Measurements from ENCODE around the gene AKR7A2. TPM values are rescaled to one million over a fixed set of nuclear protein-coding genes. Genes with fewer than 3 reads are reported as not detected.
A peak's percentile ranks its signal among the peaks of the same experiment; 100 is the strongest.

The AKR7A2 gene
- total and polyA plus RNA-seq, 9 of the 15 experiments (the other 6 are each of a cell fraction or from before 2014, with no cell fraction given) = 2.0 to 78.4 (median 49.4) TPM

DNA sequence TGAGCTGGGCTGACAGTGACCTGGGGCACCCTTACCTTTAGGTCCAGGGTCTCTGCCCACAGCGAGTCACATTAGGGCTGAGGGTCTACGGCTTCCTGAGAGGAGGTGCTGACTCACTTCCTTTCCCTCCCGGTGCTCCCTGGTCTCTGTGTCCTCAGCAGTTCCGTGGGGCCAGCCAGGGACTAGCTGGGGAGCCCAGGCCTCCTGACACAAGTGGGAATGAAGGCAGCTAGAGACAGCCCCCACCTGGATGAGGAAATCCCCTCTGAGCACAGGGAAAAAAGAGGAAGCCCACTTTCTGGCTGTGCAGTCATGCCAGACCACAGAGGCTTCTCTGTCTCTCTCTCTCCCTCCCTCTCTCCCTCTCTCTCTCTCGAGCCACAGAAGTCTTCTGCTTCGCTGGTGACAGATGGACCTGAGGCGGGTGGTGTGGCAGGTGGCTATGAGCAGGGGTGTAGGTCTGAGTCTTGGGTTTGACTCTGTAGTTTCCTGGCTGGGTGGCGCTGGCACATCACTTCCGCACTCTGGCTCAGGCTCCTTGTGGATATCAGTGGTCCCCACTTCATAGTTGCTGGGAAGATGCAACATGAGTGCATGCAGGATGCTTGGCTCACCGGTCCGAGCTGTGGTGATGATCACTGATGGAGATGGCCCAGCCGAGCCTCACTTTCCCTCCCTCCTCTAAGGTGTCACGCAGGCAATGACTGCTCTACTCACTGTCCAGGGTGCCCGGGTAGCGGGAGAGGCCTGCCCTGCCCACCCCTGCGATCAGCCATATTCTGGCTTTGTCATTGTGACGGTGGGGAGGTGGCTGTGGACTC is 3.6 kb upstream of the AKR7A2 start:
- Histone ChIP-seq H2AFZ (ENCODE audit: low read depth, low read length) (peak overlapping the region; percentile 37), H3K9ac (ENCODE audit: insufficient read depth in 1 of 2, low read depth in 2 of 2, low read length in 2 of 2) (peak overlapping the region; percentile 55 to 87; a peak in 3 of 4 replicates), H3K36me3 (ENCODE audit: control insufficient read depth, insufficient read depth, low read length) (peaks cover 42% of the 10 kb centered on the region), H3K27me3 (ENCODE audit: control insufficient read depth in 2 of 2, insufficient read depth in 2 of 2, low read length in 2 of 2) (no peaks in the 10 kb centered on the region), H3K4me2 (ENCODE audit: insufficient read depth, low read length) (peak overlapping the region; percentile 56), H3K27ac (ENCODE audit: extremely low read depth, low read depth, low read length) (peak overlapping the region; percentile 64), H3K9me3 (replicated peaks; ENCODE audit: control insufficient read depth, insufficient read depth, low read depth, low read length) (no peaks in the 10 kb centered on the region), H3K9me1 (ENCODE audit: control insufficient read depth, insufficient read depth, low read length) (peaks cover 2% of the 10 kb centered on the region), H4K20me1 (replicated peaks; ENCODE audit: control insufficient read depth, insufficient read depth, low read length) (peaks cover 23% of the 10 kb centered on the region), H3K4me3 (no peak overlapping the region), H3K79me2 (ENCODE audit: control insufficient read depth, insufficient read depth, low read length) (peaks cover 65% of the 10 kb centered on the region), H3K4me1 (replicated peaks in 1 of 2; ENCODE audit: control insufficient read depth in 2 of 2, insufficient read depth in 2 of 2, low read length in 2 of 2) (peaks cover 54 to 71% of the 10 kb centered on the region in 2 experiments)
- BruUV-seq (replicated peaks) = no TSS peak
- ATAC-seq (peak; percentile 3; the same call in 1 of the 3 replicates), DNase-seq (ENCODE audit: extremely low read depth in 1 of 4, low spot score in 3 of 4) (peak in 2 of 4 experiments; percentile 69 to 79), FAIRE-seq (peak; percentile 81)
- intact Hi-C loops (cut with micrococcal nuclease) (no loop called here), in situ Hi-C loops (cut with MboI) (no loop called here)
- 49% methylated on average over 17 of the region's 17 CpGs for WGBS (ENCODE audit: insufficient coverage, low coverage, missing lambda C conversion rate)
- CTCF ChIA-PET (ENCODE audit: low intra/inter-chr PET ratio) = no interaction called here
- POLR2A ChIA-PET = interaction anchor here (0.9 to 1.1 kb wide), 3 partner anchors 10 to 20 kb away, joined by 3 read pairs; no protein-coding TSS in a partner anchor
- TF ChIP-seq ESRRA (IDR thresholded peaks at IDR 0.05; ENCODE audit: borderline replicate concordance, low read depth) = no peak
- TF ChIP-seq NCOA6 (IDR thresholded peaks at IDR 0.05) = no peak
- TF ChIP-seq ELF4 (CRISPR knock-in tag; IDR thresholded peaks at IDR 0.05) = no peak
- TF ChIP-seq RBBP5 (IDR thresholded peaks at IDR 0.05; ENCODE audit: borderline replicate concordance, insufficient read depth, low read length, poor library complexity, severe bottlenecking) = no peak
- TF ChIP-seq ZNF589 (CRISPR knock-in tag; IDR thresholded peaks at IDR 0.05; ENCODE audit: low read depth) = no peak
- no peak for TF ChIP-seq FOS (IDR thresholded peaks at IDR 0.05; ENCODE audit: extremely low read depth, insufficient read length)
- TF ChIP-seq GABPA (tag; conservative IDR thresholded peaks at IDR 0.05; ENCODE audit: low read depth) = peak; percentile 77
- TF ChIP-seq, protein P1, sequence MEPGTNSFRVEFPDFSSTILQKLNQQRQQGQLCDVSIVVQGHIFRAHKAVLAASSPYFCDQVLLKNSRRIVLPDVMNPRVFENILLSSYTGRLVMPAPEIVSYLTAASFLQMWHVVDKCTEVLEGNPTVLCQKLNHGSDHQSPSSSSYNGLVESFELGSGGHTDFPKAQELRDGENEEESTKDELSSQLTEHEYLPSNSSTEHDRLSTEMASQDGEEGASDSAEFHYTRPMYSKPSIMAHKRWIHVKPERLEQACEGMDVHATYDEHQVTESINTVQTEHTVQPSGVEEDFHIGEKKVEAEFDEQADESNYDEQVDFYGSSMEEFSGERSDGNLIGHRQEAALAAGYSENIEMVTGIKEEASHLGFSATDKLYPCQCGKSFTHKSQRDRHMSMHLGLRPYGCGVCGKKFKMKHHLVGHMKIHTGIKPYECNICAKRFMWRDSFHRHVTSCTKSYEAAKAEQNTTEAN (CRISPR knock-in tag; IDR thresholded peaks at IDR 0.05) = no peak
- TF ChIP-seq EP400 (IDR thresholded peaks at IDR 0.05) = no peak; the same call in 1 of the 2 replicates
- TF ChIP-seq, protein P2, sequence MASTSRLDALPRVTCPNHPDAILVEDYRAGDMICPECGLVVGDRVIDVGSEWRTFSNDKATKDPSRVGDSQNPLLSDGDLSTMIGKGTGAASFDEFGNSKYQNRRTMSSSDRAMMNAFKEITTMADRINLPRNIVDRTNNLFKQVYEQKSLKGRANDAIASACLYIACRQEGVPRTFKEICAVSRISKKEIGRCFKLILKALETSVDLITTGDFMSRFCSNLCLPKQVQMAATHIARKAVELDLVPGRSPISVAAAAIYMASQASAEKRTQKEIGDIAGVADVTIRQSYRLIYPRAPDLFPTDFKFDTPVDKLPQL (IDR thresholded peaks at IDR 0.05; ENCODE audit: extremely low read depth, insufficient read length) = no peak
- no peak for TF ChIP-seq PCBP1 (IDR thresholded peaks at IDR 0.05; ENCODE audit: low read depth, low read length, poor library complexity, severe bottlenecking)
- peak; percentile 60; the same call in 1 of the 2 replicates for TF ChIP-seq ZBTB7A (IDR thresholded peaks at IDR 0.05; ENCODE audit: borderline replicate concordance, control insufficient read depth, low read depth, low read length)
- TF ChIP-seq PHTF2 (CRISPR knock-in tag; IDR thresholded peaks at IDR 0.05) = no peak
- TF ChIP-seq ETV5 (CRISPR knock-in tag; IDR thresholded peaks at IDR 0.05; ENCODE audit: low read depth) = peak; percentile 90
- no peak for TF ChIP-seq E2F3 (CRISPR knock-in tag; IDR thresholded peaks at IDR 0.05)
- TF ChIP-seq GTF2F1 (IDR thresholded peaks at IDR 0.05; ENCODE audit: low read depth, low read length) = no peak
- TF ChIP-seq CSDE1 (IDR thresholded peaks at IDR 0.05) = no peak
- TF ChIP-seq STAT5B (CRISPR knock-in tag; IDR thresholded peaks at IDR 0.05) = no peak

Data from K562 (cell line).